IPS DF 4.7 (cell line): Measurements from ENCODE around the gene NPIPA7.
"Not testable (repeated sequence)": the region's sequence is repeated elsewhere in the genome, so short reads cannot be mapped to it uniquely, and the experiment has no call there.

Source experiments
- DNase-seq: peaks from one replicate; pipeline ENCODE4 v3.0.0-alpha.2; 2013; ENCODE audit warnings: low spot score; ENCODE audit errors: extremely low read depth

Gene NPIPA7

GRCh38 chr16:16378840-16379239 is at the start of gene NPIPA7:
Gene NPIPA7, plus strand, starts transcription at chr16:16379140. Its CDS starts 105 bp downstream, at chr16:16379245.
- not testable (repeated sequence) for DNase-seq

GRCh38 chr16:16331466-16331865 is 47.5 kb upstream of the NPIPA7 start:
- DNase-seq = not testable (repeated sequence)

GRCh38 chr16:16357556-16357955 is 21.4 kb upstream of the NPIPA7 start:
- DNase-seq = not testable (repeated sequence)

GRCh38 chr16:16358539-16359240 is 20.2 kb upstream of the NPIPA7 start:
- DNase-seq = not testable (repeated sequence)

GRCh38 chr16:16363595-16363994 is 15.3 kb upstream of the NPIPA7 start:
- not testable (repeated sequence) for DNase-seq

GRCh38 chr16:16364100-16364499 is 14.8 kb upstream of the NPIPA7 start:
- DNase-seq = not testable (repeated sequence)

GRCh38 chr16:16364701-16365100 is 14.2 kb upstream of the NPIPA7 start:
- DNase-seq = not testable (repeated sequence)

GRCh38 chr16:16365319-16365718 is 13.6 kb upstream of the NPIPA7 start:
- not testable (repeated sequence) for DNase-seq

- DNase-seq = not testable (repeated sequence)
These were observed 13.1 kb upstream of the NPIPA7 start for GRCh38 chr16:16365851-16366250.

- DNase-seq = not testable (repeated sequence)
These were observed 12.2 kb upstream of the NPIPA7 start for GRCh38 chr16:16366552-16367284.

GRCh38 chr16:16367285-16367628 is 11.7 kb upstream of the NPIPA7 start:
- DNase-seq = not testable (repeated sequence)

GRCh38 chr16:16369081-16369856 is 9.7 kb upstream of the NPIPA7 start:
- not testable (repeated sequence) for DNase-seq

- not testable (repeated sequence) for DNase-seq
These were observed 7.7 kb upstream of the NPIPA7 start for GRCh38 chr16:16371136-16371735.

- not testable (repeated sequence) for DNase-seq
These were observed 4.7 kb upstream of the NPIPA7 start for GRCh38 chr16:16374192-16374591.

- not testable (repeated sequence) for DNase-seq
These were observed 20.7 kb downstream of the NPIPA7 start for GRCh38 chr16:16399685-16400084.

- DNase-seq = not testable (repeated sequence)
These were observed 23.4 kb downstream of the NPIPA7 start for GRCh38 chr16:16402333-16402732.

- not testable (repeated sequence) for DNase-seq
These were observed 25.3 kb downstream of the NPIPA7 start for GRCh38 chr16:16404283-16404682.

GRCh38 chr16:16405421-16405820 is 26.5 kb downstream of the NPIPA7 start:
- DNase-seq = not testable (repeated sequence)

- DNase-seq = not testable (repeated sequence)
These were observed 29.5 kb downstream of the NPIPA7 start for GRCh38 chr16:16408430-16408829.

GRCh38 chr16:16413773-16414172 is 34.8 kb downstream of the NPIPA7 start:
- DNase-seq = not testable (repeated sequence)

- not testable (repeated sequence) for DNase-seq
These were observed 38.1 kb downstream of the NPIPA7 start for GRCh38 chr16:16417071-16417470.
